Measurements from ENCODE around the gene TBC1D9. TPM values are rescaled to one million over a fixed set of nuclear protein-coding genes. Genes with fewer than 3 reads are reported as not detected.
"Not testable (repeated sequence)": the region's sequence is repeated elsewhere in the genome, so short reads cannot be mapped to it uniquely, and the experiment has no call there.

Gene TBC1D9
- total RNA-seq (2014; rRNA removed; shearing (Covaris generic)), result 27.3 and 29.0 TPM in 2 replicates

GRCh38 chr4:140756319-140757231 is at the start of gene TBC1D9:
Gene TBC1D9, minus strand, starts transcription at chr4:140756385. Its CDS starts 340 bp downstream, at chr4:140756045.
- H3K4me3 ChIP-seq, result peak within 1 kb of the TSS; percentile 79
- no peaks in the 10 kb centered on the region for H3K9me3 ChIP-seq (replicated peaks)
- H3K27ac ChIP-seq, result peak within 1 kb of the TSS; percentile 98
- H3K4me1 ChIP-seq, result peaks cover 8% of the 10 kb centered on the region
- H3K36me3 ChIP-seq, result no peaks in the 10 kb centered on the region
- H3K27me3 ChIP-seq, result no peaks in the 10 kb centered on the region
- DNase-seq, result peak; percentile 96 to 98

DNA sequence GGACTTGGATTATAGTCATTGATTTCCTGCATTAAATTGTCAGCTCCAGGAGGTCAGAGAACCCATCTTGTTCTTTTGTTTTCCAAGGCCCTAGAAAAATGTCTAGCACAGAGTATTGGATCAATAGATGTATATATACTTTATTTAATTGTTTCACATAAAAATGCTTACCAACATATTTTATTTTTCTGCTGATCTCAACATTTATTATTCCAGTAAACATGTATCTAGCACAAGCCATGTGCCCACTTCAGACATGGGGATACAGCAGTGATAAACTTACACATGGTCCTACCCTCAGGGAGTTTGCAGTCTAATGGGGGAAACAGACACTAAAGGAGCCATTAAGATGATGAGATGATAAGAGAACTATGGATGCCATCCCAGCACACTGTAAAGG is 49.1 kb upstream of the TBC1D9 start:
- Histone ChIP-seq H3K4me1 (peaks cover 12% of the 10 kb centered on the region; the same call in 1 of the 2 replicates), H3K27me3 (no peaks in the 10 kb centered on the region), H3K27ac (no peak overlapping the region), H3K36me3 (no peaks in the 10 kb centered on the region), H3K9me3 (replicated peaks) (no peaks in the 10 kb centered on the region), H3K4me3 (no peak overlapping the region)
- no peak for DNase-seq

GRCh38 chr4:140802591-140802990 is 46.4 kb upstream of the TBC1D9 start:
- DNase-seq, result no peak
- Histone ChIP-seq H3K36me3 (no peaks in the 10 kb centered on the region), H3K4me1 (peaks cover 8% of the 10 kb centered on the region; the same call in 1 of the 2 replicates), H3K9me3 (replicated peaks) (no peaks in the 10 kb centered on the region), H3K4me3 (no peak overlapping the region), H3K27me3 (no peaks in the 10 kb centered on the region), H3K27ac (no peak overlapping the region)

DNA sequence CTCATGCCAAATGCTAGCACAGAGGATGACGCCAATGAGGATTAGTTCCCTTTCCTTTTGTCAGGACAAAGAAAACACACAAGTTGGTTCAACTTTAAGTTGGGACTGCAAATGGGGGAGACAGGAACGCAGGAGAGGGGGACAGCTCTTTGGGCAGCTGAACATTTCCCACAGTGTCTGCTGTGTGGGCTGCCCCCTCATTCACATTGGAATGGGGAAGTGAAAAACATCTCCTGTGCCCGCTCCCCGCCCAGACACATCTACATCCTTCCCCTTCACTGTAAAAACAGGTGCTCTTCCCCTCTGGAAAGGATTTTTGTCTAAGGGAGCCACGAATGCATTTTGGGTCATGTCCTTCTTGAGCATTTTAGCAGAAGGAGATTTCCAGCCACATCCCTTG is 44.5 kb upstream of the TBC1D9 start:
- Histone ChIP-seq H3K4me3 (no peak overlapping the region), H3K36me3 (no peaks in the 10 kb centered on the region), H3K27me3 (no peaks in the 10 kb centered on the region), H3K27ac (no peak overlapping the region), H3K4me1 (no peaks in the 10 kb centered on the region), H3K9me3 (replicated peaks) (no peaks in the 10 kb centered on the region)
- no peak for DNase-seq

- DNase-seq, result no peak
- Histone ChIP-seq H3K4me1 (no peaks in the 10 kb centered on the region), H3K4me3 (no peak overlapping the region), H3K36me3 (no peaks in the 10 kb centered on the region), H3K27me3 (no peaks in the 10 kb centered on the region), H3K9me3 (replicated peaks) (no peaks in the 10 kb centered on the region), H3K27ac (no peak overlapping the region)
Observed at GRCh38 chr4:140799686-140800225, 43.6 kb upstream of the TBC1D9 start.

DNA sequence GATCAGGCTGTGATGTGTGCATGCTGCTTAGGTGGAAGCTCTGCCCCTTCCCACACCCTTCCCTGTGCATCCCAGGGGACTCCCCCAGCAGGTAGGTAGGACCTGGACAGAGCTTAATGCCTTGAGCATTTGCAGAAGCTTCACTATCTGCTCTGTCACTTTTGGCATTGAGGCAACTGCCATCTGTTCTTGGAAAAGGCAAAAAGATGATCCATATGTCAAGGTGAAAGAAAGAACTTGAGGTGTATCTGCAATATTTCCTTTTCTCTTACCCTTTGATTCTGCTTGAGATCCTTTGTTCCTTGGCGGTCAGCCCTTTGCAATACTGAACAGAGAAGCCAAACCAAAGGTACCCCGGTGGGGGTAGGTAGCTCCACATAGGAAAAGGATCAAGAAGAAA is 37.1 kb upstream of the TBC1D9 start:
- H3K4me3 ChIP-seq, result no peak overlapping the region
- H3K27me3 ChIP-seq, result no peaks in the 10 kb centered on the region
- H3K9me3 ChIP-seq (replicated peaks), result no peaks in the 10 kb centered on the region; the same call in 1 of the 2 replicates
- H3K4me1 ChIP-seq, result no peaks in the 10 kb centered on the region
- DNase-seq, result no peak
- no peaks in the 10 kb centered on the region for H3K36me3 ChIP-seq
- H3K27ac ChIP-seq, result no peak overlapping the region

DNA sequence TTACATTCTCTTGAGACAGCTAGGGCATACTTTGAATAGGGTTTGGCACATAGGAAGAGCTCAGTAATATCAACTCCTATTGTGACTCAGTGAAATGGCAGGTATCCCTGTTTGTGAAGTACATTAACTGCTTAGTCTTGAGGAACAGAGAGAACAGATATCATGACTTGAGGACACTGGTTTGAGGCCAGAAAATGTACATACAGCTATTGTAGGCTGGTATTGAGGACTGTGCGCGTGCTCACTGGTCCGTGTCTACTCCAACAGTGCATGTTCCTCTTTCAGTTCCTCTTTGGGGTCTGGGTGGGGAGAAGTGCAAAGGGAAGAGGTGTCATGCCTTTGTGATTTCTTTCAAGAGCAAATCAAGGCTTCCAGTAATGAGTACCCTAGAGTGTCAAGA is 34.6 kb upstream of the TBC1D9 start:
- Histone ChIP-seq H3K36me3 (no peaks in the 10 kb centered on the region), H3K4me3 (no peak overlapping the region), H3K27ac (no peak overlapping the region), H3K4me1 (no peaks in the 10 kb centered on the region), H3K27me3 (no peaks in the 10 kb centered on the region), H3K9me3 (replicated peaks) (no peaks in the 10 kb centered on the region; the same call in 1 of the 2 replicates)
- no peak for DNase-seq

- H3K27me3 ChIP-seq, result no peaks in the 10 kb centered on the region
- no peaks in the 10 kb centered on the region for H3K4me1 ChIP-seq
- no peaks in the 10 kb centered on the region; the same call in 1 of the 2 replicates for H3K9me3 ChIP-seq (replicated peaks)
- DNase-seq, result no peak
- no peak overlapping the region for H3K27ac ChIP-seq
- no peak overlapping the region for H3K4me3 ChIP-seq
- no peaks in the 10 kb centered on the region for H3K36me3 ChIP-seq
Observed at GRCh38 chr4:140790171-140790570, 34.0 kb upstream of the TBC1D9 start.

GRCh38 chr4:140789759-140790158 is 33.6 kb upstream of the TBC1D9 start:
- no peak overlapping the region for H3K4me3 ChIP-seq
- H3K36me3 ChIP-seq, result no peaks in the 10 kb centered on the region
- H3K9me3 ChIP-seq (replicated peaks), result no peaks in the 10 kb centered on the region; the same call in 1 of the 2 replicates
- DNase-seq, result no peak
- no peaks in the 10 kb centered on the region for H3K27me3 ChIP-seq
- no peak overlapping the region for H3K27ac ChIP-seq
- no peaks in the 10 kb centered on the region for H3K4me1 ChIP-seq

GRCh38 chr4:140782787-140783186 is 26.6 kb upstream of the TBC1D9 start:
- H3K9me3 ChIP-seq (replicated peaks); H3K4me1 ChIP-seq; H3K27ac ChIP-seq; H3K36me3 ChIP-seq; H3K27me3 ChIP-seq; H3K4me3 ChIP-seq; DNase-seq: not testable (repeated sequence)

DNA sequence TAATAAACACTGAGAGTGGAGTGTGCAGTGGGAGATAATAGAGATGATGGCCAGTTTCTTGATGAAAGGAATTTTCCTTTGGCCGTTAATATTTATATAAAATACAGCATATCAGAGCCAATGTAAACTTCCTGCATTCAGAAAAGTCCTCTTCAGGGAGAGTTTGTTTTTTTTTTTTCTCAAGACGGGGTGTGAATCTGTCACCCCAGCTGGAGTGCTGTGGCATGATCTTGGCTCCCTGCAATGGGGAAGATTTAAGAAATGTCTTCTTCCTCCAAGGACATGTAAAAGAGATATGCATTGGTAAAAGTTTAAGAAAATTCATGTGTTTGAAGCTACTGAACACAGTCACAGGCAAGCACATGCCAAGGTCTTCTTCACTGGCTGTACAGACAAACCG is 25.4 kb upstream of the TBC1D9 start:
- Histone ChIP-seq H3K4me3 (no peak overlapping the region), H3K27me3 (no peaks in the 10 kb centered on the region), H3K27ac (no peak overlapping the region), H3K36me3 (no peaks in the 10 kb centered on the region), H3K9me3 (replicated peaks) (peaks cover 4% of the 10 kb centered on the region; the same call in 1 of the 2 replicates), H3K4me1 (no peaks in the 10 kb centered on the region)
- DNase-seq, result no peak

- Histone ChIP-seq H3K27ac (no peak overlapping the region), H3K4me1 (peaks cover 8% of the 10 kb centered on the region), H3K27me3 (no peaks in the 10 kb centered on the region), H3K9me3 (replicated peaks) (peaks cover 1% of the 10 kb centered on the region; the same call in 1 of the 2 replicates), H3K4me3 (no peak overlapping the region), H3K36me3 (no peaks in the 10 kb centered on the region)
- DNase-seq, result no peak
Observed at GRCh38 chr4:140777894-140778293, 21.7 kb upstream of the TBC1D9 start.

DNA sequence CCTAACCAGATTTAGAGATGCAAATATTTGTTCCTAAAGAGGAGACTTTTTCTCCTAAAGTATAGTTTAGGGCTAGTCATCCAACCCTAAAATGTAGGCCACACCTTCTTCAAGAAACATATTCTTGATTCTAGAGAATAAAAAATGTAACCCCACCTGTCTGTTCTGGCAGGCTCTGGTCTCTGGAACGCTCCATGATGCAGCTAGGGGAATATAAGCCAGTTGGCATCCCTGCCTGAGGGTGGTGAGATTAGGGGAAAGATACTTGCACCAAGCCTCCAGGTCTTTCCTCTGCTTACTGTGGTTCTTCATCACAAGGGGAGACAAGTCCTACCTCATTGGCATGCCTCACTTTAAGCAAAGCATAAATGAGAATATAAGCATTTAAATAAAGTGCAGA is 21.2 kb upstream of the TBC1D9 start:
- Histone ChIP-seq H3K27ac (no peak overlapping the region), H3K4me3 (no peak overlapping the region), H3K4me1 (peaks cover 8% of the 10 kb centered on the region), H3K27me3 (no peaks in the 10 kb centered on the region), H3K36me3 (no peaks in the 10 kb centered on the region), H3K9me3 (replicated peaks) (no peaks in the 10 kb centered on the region)
- DNase-seq, result no peak

DNA sequence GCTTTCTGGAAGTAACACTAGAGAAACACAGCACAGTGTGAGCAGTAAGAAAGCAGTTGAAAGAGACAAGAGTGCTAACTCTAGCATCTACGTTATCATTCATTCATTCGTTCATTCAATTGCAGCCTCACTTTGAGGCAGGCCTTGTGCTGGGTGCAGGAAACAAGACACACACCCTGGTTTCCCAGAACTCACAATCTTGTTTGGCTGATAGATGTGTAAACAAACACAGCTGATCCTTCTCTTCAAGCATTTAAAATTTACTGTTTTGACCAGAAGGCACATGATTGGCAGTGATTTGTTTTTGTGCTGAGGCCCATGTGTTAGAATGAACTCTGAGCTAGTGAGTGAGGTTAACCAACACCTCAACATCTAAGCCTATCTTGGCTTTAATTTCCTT is 20.4 kb upstream of the TBC1D9 start:
- H3K4me3 ChIP-seq, result no peak overlapping the region
- H3K36me3 ChIP-seq, result no peaks in the 10 kb centered on the region
- no peak overlapping the region for H3K27ac ChIP-seq
- DNase-seq, result no peak
- no peaks in the 10 kb centered on the region for H3K27me3 ChIP-seq
- peaks cover 8% of the 10 kb centered on the region for H3K4me1 ChIP-seq
- no peaks in the 10 kb centered on the region for H3K9me3 ChIP-seq (replicated peaks)

DNA sequence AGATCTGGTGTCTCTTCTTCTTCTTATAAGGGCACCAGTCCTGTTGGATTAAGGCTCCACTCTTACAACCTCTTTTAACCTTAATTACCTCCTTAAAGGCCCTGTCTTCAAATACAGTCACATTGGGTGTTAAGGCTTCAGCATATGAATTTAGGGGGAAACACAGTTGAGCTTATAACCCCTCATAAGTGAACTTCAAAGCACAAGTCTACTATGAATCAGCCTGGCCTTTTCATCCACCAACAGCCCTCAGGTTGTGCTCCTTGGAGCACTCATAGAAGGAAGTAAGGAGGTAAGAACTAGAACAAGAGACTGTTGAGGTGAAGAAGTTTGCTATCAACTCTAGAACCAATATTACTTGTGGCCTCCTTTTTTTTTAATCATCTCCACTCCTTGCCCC is 18.8 kb upstream of the TBC1D9 start:
- H3K9me3 ChIP-seq (replicated peaks), result no peaks in the 10 kb centered on the region
- DNase-seq, result no peak
- peaks cover 8% of the 10 kb centered on the region for H3K4me1 ChIP-seq
- no peaks in the 10 kb centered on the region for H3K27me3 ChIP-seq
- peak overlapping the region; percentile 19; the same call in 1 of the 2 replicates for H3K27ac ChIP-seq
- H3K36me3 ChIP-seq, result no peaks in the 10 kb centered on the region
- H3K4me3 ChIP-seq, result no peak overlapping the region
